GM19351 (cell line): Measurements from ENCODE around the gene RGS3.

Source experiments
- ATAC-seq: cut with Tn5 transposase; IDR thresholded peaks from one replicate; pipeline ENCODE4 v1.9.1; 2021; ENCODE audit warnings: mild to moderate bottlenecking, moderate library complexity; ENCODE audit not compliant: unreplicated experiment

RGS3 gene

DNA sequence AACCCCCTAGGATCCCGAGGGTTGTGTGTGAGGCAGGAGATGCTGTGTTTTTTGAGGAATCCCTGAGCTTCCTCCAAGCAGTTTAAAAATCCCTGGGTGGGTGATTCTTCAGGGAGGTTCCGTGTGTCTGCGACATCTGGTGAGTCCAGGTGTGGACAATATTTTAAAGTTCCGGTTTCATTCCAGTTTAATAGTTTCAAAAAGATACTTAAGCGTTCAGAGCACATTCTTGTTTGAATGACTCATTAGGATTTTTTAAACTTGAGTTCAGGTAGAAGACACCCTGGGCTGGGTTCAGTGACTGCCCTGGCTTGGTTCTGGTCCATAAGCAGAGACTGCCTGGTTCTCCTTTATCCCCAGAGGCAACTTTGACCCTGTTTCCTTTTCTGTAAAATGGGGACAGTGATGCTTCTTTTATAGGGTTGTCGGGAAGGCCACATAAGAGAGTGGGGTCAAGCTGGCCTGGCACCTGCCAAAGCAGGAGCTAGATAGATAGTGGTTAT is 119.2 kb downstream of the RGS3 start:
- ATAC-seq = no peak

GRCh38 chr9:113583511-113584427 is 120.2 kb downstream of the RGS3 start:
- no peak for ATAC-seq

GRCh38 chr9:113584428-113585084 is 121.0 kb downstream of the RGS3 start:
- ATAC-seq = no peak

GRCh38 chr9:113585085-113585442 is 121.5 kb downstream of the RGS3 start:
- no peak for ATAC-seq

DNA sequence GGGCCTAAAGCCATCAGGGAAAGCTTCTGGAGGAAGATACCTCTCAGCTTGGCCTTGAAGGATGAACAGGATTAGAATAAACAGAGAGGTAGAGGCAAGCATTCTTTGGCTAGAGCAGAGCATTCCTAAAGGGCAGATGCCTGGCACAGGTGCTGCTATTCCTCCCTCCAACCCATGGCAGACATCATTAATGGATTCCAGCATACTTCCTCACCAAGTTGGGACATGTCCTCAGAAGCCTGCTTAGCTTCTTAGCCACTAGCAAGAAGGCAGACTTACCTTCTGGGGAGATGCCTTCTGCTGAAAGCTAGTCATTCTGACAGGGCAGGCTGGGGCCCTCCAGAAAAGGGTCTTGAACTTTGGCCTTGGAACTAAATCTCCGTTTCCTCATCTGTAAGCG is 122.0 kb downstream of the RGS3 start:
- no peak for ATAC-seq

DNA sequence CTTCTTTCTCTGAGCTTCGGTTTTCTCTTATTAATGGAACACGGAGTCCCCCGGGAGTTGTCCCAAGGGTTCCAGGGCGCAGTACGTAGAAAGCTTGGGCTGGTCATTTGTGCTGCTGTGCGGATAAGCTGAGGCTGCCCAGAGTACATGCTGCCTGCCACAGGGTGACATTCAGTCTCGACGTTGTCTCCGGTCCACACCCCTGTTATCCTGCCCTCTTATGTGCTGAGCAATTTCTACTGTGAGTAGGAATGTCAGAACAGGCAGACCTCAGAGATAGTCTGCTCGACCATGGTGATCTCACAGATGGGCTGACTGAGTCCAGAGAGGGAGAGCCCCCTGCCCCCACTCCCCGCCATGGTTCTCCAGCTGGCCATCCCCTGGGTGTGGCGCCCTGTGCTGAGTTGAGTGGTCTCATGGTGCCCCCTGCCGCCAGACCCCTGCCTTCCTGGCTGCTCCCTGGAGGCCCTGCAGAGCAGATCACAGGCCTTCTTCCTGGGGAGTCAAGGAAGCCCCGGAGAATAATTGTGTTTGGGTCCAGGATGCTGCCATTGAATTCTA is 124.0 kb downstream of the RGS3 start:
- ATAC-seq = no peak

GRCh38 chr9:113588242-113588810 is 124.8 kb downstream of the RGS3 start:
- ATAC-seq = no peak

DNA sequence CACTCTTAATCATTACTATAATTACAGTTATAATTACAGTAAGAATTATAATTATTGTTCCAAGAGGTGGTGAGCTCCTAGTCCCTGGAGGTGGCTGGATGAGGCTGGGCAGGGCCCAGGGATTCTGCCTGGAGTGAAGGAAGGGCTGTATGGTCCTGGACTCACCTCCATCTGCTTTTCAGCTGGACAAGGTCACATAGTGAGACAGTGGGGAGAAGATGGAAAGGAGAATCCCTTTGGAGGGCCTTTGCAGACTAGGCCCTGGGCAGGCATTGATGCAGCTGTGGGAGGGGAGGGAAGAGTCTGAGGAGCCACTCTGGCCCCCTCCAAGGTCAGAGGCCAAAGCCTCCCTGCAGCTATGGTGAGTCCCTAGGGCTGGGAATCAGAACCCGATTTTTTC is 125.4 kb downstream of the RGS3 start:
- ATAC-seq = no peak

GRCh38 chr9:113589407-113589806 is 125.9 kb downstream of the RGS3 start:
- no peak for ATAC-seq

DNA sequence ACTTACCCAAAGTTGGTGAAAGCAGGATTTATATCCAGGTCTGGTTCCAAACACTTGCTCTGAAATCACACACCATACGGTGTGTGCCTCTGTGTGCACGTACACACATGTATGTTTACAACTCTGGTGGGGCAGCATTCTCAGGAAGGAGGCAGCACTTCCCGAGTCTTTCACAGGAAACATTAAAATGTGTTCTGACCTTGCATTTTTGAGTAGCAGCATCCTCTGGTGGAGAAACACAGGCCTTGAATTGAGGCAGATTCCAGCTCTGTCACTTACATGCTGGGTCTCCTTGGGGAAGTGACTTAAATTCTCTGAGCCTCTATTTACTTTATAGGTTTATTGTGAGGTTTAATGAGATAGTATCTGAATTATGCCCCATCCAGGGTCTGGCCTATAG is 126.4 kb downstream of the RGS3 start:
- no peak for ATAC-seq

DNA sequence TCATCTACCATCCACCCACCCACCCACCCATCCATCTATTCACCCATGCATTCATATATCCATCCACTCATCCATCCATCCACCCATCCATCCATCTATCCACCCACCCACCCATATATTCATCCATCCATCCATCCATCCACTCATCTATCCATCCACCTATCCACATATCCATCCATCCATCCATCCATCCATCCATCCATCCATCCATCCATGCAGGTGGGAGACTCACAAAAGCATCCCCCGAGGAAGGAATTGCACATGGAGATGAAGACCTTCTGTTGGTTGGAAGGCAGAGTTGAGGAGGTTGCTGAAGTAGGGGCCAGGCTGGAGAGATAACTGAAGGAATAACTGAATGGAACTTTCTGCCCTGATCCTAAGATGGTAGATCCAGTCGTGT is 126.9 kb downstream of the RGS3 start:
- no peak for ATAC-seq

DNA sequence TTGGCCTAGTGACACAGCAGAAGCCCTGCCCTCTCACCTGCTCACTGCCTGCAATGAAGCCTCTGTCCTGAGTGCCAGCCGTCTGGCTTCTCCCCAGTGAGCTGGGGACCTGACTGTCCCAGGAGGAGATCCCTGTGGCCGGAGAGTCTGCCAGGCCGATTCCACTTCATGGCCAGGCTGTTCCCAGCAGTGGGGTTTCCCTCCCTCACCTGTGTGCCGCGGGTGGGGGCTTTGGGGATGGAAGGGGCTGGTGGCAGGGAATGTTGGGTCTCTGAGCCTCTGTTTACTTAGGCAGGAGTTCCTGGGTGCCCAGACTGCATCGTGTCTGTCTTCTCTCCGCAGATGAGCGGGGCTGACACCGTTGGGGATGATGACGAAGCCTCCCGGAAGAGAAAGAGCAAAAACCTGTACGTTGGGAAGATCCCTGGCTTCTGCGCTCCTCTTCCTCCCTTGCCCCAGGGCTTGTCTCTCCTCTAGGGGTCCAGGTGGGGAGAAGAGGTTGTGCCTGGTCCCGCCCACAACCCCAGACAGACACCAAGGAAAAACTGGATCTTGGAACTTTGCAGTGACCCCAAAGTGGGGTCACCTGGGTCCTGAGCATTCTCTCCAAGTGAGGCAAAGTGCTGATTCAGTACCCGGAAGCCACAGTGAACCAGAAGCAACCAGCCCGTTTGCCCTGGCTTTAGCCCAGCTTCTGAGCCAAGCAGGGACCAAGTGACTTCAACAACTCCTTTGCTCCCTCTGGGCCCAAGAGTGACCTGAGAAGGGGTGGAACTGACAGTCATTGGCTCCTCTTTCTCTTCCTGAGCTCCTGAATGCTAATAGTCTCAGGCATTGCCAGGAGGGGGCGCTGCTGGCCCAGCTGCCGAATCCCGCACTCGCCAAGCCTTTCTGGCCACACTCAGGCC is 127.7 kb downstream of the RGS3 start:
- peak; percentile 79 for ATAC-seq

DNA sequence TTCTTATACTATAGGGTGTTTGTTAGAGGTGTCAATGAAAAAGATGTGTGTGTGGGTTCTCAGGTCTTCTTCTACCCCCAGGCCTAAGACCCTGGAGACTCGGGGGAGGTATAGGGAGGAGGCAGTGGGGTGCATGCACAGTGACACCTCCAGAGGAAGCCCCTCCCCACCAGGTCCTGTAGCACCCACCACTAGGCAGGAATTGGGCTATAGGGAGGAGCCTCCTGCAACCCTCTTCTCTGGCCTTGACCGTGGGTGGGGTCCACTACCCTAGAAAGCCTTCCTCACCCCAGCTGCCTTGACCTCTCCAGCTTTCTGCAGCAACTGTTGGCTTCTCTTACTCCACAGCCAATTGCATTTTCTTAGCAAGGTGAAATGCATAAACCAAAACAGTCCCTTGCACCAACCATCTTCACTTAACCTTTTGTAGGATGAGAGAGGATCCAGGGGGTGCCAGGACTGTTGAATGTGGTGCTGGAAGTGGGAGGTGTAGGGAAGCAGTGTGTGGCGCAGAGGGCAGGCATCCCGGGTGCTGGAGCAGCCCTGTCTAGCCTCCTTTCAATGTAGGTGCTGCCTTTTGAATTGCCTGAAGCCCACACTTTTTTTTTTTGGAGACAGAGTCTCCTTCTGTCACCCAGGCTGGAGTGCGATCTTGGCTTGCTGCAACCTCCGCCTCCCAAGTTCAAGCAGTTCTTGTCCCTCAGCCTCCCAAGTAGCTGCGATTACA is 128.5 kb downstream of the RGS3 start:
- ATAC-seq = peak; percentile 10

DNA sequence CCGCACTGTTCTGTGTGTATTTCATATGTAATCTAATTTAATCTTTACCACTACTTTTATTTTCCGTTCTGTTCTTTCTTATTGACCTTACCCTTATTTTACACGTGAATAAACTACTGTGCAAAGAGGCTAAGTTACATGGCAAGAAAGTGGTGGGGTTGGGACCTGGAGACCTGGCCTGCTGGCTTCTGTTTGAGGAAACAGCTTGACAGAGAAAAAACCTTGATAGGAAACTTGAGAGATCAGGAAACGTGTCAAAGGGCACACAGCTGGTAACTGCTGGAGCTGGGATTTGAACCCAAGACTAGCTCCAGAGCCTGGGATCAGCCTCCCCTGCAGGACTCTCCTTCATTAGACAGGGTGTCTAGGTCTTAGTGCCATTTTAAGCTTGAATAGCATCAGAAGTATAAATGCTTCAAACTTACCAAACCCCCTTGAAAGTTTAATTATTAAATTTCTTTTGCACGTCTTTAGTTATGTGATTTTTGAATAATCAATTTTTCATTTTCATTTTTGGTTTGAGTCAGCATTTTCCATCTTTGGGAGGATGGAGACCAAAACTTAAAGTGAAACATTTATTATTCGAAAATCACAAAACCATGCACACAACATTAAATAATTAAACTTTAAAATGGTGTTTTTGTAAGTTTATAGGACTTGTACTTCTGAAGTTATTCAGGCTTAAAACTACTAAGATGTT is 129.5 kb downstream of the RGS3 start:
- no peak for ATAC-seq

DNA sequence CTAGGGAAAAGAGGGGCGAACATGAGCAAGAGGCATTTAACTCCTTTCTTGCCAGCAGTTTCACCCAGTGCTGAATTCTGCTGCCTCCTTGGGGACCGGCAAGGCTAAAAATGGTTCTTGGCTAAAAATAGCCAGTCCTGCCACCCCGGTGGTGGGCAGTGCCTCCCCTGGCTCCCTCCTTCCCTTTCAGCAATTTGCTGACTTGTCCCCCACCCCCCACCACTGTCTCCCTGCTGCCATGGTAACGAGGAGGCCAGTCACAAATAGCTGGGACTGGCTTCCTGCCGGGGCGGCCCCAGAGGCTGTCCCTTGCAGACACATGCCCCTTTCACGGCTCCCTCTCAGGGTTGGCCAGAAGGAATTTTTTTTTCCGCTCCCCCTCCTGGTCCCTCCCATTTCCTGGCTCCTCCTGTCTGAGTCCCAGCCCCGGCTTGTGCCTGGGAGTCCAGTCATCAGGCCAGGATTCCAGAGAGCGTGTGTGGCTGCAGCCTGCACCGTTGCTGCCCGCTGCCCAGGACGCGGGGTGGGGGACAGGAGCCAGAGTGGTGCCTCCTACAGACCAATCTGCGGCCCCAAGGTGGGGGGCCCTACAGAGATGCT is 130.3 kb downstream of the RGS3 start:
- no peak for ATAC-seq

DNA sequence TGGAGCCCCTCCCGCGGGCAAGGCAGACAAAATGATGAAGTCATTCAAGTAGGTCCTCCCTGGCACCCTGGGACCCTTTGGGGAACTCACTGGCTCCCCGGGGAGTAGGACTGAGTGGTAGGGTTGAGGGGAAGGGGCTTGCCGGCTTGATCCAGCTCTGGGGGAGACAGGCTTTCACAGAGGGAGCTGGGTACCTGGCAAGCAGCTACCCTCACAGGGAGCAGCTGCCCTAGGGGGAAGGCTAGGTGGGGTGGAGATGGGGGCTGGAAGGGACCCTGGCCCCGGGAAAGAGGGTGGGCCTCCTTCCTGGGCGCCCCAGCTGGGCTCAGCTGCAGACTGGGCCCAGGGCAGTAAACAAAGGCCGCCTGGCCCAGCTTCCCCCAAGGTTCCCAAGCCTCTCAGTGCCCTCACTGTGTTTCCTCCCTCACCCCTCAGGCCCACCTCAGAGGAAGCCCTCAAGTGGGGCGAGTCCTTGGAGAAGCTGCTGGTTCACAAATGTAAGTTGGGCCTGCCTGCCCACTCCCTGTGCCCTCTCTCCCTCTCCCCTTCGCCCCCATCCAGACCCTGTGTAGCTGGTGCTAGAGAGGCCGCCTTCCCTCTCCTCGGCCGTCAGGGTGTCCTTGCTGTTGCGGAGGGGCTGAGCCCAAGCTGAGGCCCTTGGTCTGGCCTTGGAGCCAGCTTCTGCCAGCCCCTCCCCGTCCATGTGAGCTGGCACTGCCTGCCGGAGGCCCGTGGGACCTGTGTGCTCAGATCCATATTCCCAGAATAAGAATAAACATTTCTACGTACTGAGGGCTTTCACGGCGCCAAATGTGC is 131.2 kb downstream of the RGS3 start:
- no peak for ATAC-seq

GRCh38 chr9:113596616-113597320 is 133.2 kb downstream of the RGS3 start:
- no peak for ATAC-seq
